Measurements from ENCODE around the gene VSX1.
A peak's percentile ranks its signal among the peaks of the same experiment; 100 is the strongest.

DNA sequence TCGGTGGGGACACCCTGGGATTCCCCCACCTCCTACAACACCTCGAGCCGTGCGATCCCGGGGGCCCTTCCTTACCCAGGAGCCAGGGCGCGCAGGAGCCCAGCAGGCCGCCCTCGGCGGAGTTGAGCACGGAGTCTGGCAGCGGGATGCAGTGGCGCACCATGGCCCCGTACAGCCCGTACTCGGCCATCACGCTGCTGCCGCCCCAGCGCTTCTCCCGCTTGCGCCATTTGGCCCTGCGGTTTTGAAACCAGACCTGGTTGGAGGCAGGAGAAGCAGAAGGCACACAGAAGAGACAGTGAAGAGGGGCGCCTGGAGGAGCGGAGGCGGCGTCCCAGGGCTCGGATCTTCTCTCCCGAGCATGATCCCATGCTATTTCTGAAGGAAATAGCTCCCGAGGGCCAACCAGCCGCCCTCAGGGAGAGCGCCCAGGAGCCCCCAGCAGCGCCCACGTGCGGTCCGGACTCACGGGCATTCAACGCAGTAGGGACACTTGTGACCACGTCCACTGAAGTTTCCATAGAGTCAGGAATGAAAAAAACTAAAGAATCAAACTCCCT, 4.3 kb downstream of the VSX1 start:
- TF ChIP-seq CTCF (IDR thresholded peaks at IDR 0.05): peak in 2 of 12 donors; percentile 10 to 13
- no peak for TF ChIP-seq POLR2A (IDR thresholded peaks at IDR 0.05)
